ENCODE results near the gene POU3F1. TPM values are rescaled to one million over a fixed set of nuclear protein-coding genes. Genes with fewer than 3 reads are reported as not detected.

The POU3F1 gene
- total RNA-seq, 2 experiments from 2014 or later = not detected

DNA sequence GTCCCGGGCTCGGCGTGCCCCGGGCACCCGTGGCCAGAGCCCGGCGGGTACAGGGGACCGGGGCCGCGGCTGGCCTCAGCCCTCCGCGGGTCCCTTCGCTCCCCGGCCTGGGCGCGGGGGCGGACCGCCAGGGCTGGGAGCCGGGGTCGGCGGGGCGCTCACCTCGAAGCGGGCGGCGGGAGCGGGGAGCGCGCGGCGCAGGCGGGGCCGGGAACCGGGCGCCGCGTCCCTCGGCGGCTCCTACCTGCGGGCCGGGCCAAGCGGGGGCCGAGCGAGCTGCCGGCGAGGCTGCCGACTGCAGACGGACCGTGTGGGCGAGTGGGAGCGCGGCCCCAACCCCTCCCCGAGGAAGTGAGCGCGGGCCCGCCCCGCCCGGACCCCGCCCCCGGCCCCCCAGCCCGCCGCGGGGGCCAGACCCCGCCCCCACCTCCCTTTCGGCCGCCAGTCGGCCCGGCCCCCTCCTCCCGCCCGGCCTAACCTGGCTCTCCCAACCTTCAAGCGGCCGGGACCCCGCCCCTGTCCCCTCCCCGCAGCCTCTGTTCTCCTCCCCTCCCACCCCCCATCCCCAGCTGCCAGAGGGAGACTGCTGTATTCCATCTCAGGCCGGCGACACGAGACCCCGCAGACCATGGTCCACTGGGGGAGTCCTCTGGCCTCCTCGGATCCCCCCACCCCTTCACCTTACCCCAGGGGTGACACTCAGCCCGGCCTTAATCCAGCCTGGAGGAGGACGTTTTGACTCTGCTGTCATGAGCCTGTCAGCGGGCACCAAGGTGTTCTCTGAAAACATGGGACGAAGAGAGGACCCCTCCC lies 41.2 kb downstream of the POU3F1 start, which contains the start of gene FHL3:
Gene FHL3 (minus strand): TSS at position 320 of the 813 bp plus-strand sequence. CDS start 6,102 bp downstream, outside the sequence.
- peaks cover 38% of the 10 kb centered on the region for H3K4me1 Mint-ChIP-seq (ENCODE audit: low read depth)
- intact Hi-C loops (cut with micrococcal nuclease) = loop anchor here (10.0 kb wide), 1 partner anchor 411 kb away; the partner anchor contains the start of gene GNL2

DNA sequence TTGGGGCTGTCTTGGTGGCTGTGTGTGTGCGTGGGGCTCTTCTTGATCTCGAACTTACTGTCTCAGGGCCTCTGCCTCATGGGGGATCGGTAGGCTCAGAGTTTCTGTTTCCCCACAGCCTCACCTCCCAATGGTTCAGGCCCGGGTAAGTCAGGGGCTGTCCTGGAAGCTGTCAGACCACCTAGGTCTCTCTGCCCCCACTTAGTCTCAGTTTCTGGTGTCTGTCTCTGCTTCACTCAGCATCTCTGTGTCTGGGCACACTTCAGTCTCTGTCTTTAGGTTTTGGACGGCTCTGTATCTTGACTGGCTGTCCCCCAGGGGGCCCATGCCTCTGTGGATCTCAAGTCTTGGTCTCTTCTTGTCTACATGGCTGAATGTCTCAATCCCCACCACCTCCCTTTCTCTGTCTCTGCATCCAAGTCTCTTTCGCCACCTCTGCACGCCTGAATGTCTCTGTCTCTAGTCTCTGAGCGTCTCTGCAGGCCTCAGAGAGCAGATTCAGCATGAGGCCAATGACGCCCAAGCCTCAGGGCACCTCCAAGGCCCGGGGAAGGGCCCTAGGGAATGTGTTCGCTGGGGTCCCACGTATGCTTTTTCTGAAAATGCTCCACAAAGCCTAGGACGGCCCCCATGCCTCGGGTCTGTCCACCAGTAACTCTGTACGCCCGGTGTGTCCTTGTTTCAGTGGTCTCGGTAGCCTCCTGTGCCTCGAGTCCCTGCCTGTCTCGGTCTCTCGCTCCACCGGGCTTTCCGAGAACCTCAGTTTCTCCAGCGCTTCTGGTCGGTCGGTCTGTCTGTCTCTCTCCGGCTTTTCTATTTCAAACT lies 42.1 kb downstream of the POU3F1 start:
- intact Hi-C loops (cut with micrococcal nuclease) = loop anchor here (10.0 kb wide), 1 partner anchor 410 kb away; the partner anchor contains the start of gene GNL2
- Mint-ChIP-seq H3K36me3 (ENCODE audit: low read depth) (peaks cover 5% of the 10 kb centered on the region), H3K4me3 (peak overlapping the region; percentile 86), H3K4me1 (ENCODE audit: low read depth) (peaks cover 38% of the 10 kb centered on the region), H3K27me3 (ENCODE audit: low read depth) (no peaks in the 10 kb centered on the region), H3K9me3 (no peaks in the 10 kb centered on the region), H3K27ac (peak overlapping the region; percentile 76)
- DNase-seq = no peak
- CTCF ChIA-PET = interaction anchor here (0.9 to 1.2 kb wide), 3 partner anchors 9 to 116 kb away, joined by 3 to 5 read pairs (median 4); no protein-coding TSS in a partner anchor

More for the DNA sequence above, 41.2 kb downstream of the POU3F1 start, which contains the start of gene FHL3:
- Mint-ChIP-seq H3K27me3 (ENCODE audit: low read depth) (no peaks in the 10 kb centered on the region), H3K27ac (peak within 1 kb of the TSS; percentile 76), H3K36me3 (ENCODE audit: low read depth) (peaks cover 5% of the 10 kb centered on the region), H3K4me3 (peak within 1 kb of the TSS; percentile 86), H3K9me3 (no peaks in the 10 kb centered on the region)
- CTCF ChIA-PET = no interaction called here
- DNase-seq = peak; percentile 37

DNA sequence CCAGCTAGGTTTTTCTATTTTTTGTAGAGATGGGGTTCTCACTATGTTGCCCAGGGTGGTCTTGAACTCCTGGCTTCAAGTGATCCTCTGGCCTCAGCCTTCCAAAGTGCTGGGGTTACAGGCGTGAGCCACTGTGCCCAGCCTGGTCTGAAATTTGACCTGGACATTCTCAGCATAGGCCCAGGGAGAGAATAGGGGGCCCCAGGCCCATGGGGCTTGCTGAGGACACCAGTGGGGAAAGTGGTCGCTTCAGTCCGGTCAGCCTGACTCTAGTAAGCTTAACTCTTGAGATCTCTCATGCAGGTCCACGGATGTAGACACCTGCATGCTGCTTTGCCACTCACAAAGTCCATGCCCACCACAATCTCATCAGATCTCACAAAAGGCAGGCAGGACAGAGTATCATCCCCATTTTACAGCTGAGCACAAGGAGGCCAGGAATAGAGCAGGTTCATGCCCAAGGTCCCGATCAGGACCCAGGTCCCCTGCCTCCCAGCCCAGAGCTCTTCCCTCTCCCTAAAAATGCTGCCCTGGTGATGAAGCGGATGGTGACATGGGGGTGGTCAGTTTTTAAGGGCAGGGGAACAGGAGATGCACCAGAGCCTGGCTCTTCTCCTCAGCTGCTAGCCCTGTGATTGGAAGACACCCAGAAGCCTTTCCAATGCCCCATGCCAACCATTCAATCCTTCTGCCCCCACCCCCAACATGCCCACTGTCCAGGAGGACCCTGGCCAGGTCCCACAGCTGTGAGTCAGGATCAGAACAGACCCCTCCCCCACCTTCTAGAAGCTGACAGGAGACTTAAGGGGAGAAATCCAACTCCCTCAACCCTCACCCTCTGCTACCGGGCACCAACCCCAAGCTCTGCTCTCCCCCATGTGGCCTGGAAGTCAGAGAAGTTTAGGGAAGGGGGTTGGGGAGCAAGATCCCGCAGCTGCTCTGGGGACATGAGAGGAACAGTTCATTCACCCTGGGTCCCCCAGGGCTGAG lies 43.0 kb downstream of the POU3F1 start:
- Mint-ChIP-seq H3K9me3 (no peaks in the 10 kb centered on the region), H3K27me3 (ENCODE audit: low read depth) (no peaks in the 10 kb centered on the region), H3K36me3 (ENCODE audit: low read depth) (peaks cover 5% of the 10 kb centered on the region), H3K4me3 (peak overlapping the region; percentile 86), H3K4me1 (ENCODE audit: low read depth) (peaks cover 36% of the 10 kb centered on the region), H3K27ac (no peak overlapping the region)
- CTCF ChIA-PET = interaction anchor here (0.6 to 1.6 kb wide), 8 partner anchors 10 to 1369 kb away, joined by 3 to 12 read pairs (median 4); no protein-coding TSS in a partner anchor
- intact Hi-C loops (cut with micrococcal nuclease) = loop anchor here (10.0 kb wide), 1 partner anchor 409 kb away; the partner anchor contains the start of gene GNL2
- no peak for DNase-seq

GRCh38 chr1:38000529-38001455 lies 45.8 kb downstream of the POU3F1 start:
- no peak for DNase-seq
- Mint-ChIP-seq H3K27ac (no peak overlapping the region), H3K36me3 (ENCODE audit: low read depth) (peaks cover 11% of the 10 kb centered on the region), H3K9me3 (no peaks in the 10 kb centered on the region), H3K4me1 (ENCODE audit: low read depth) (peaks cover 41% of the 10 kb centered on the region), H3K4me3 (no peak overlapping the region), H3K27me3 (ENCODE audit: low read depth) (no peaks in the 10 kb centered on the region)
- intact Hi-C loops (cut with micrococcal nuclease) = loop anchor here (10.0 kb wide), 1 partner anchor 406 kb away; the partner anchor contains the start of gene GNL2
- CTCF ChIA-PET = interaction anchor here (1.0 to 2.9 kb wide), 3 partner anchors 10 to 29 kb away, joined by 4 to 15 read pairs (median 5); partner anchors contain the start of gene SF3A3

DNA sequence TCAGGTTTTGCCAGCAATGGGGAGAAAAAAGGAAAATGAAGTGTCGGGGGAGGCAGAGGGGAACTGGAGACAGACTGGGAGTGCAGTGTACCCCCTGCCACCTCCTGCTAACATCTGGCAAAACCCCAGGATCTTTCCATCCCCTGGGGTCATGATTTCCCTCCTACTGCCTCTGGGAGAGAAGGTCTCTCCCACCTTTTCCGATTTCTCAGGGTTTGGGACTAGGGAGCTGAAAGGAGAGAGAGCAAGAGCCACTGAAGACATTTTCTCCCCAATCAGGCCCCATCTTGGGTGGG lies 46.4 kb downstream of the POU3F1 start:
- CTCF ChIA-PET = interaction anchor here (1.0 to 2.9 kb wide), 2 partner anchors 9 to 18 kb away, joined by 4 to 15 read pairs; partner anchors contain the start of gene SF3A3
- Mint-ChIP-seq H3K27me3 (ENCODE audit: low read depth) (no peaks in the 10 kb centered on the region), H3K27ac (no peak overlapping the region), H3K9me3 (no peaks in the 10 kb centered on the region), H3K4me3 (no peak overlapping the region), H3K36me3 (ENCODE audit: low read depth) (peaks cover 11% of the 10 kb centered on the region), H3K4me1 (ENCODE audit: low read depth) (peaks cover 43% of the 10 kb centered on the region)
- intact Hi-C loops (cut with micrococcal nuclease) = loop anchor here (10.0 kb wide), 1 partner anchor 405 kb away; the partner anchor contains the start of gene GNL2
- DNase-seq = no peak

DNA sequence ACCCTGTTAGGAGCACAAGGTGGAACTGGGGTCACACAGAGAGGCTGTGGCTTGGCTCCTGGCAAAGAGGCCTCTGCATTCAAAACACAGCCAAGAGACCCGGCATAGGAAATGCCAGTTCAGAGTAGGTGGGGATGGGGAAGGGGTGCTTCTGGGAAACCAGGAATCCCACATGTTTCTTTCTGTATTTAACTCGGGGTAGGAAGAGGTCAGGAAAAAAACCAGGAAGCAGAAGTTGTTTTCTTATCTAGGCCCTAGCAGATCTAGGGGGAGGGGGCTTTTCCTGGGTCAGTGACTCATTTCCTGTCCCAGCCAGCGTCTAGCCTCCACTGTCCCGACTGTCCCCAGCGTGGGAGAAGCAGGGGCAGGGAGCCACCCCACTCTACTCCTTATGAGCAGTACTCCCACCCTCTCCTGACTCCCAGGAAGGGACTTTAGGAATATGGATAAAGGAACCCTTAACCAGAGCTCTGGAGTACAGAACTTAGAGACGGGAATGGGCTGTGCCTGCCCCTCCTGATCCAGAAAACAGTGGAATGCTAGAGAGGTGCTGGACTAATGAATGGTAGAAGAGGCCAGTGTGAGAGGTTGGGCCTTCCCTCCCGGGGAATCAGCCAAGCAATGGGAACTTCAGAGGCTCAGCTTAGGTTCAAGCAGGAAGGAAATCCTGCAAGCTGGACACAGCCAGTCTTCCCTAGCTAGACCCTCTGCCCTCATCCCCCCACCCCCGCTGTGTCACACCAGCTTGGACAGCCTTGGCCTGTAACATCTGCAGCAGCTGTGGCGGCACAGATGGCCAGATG lies 47.0 kb downstream of the POU3F1 start:
- peaks cover 48% of the 10 kb centered on the region for H3K4me1 Mint-ChIP-seq (ENCODE audit: low read depth)
- peaks cover 11% of the 10 kb centered on the region for H3K36me3 Mint-ChIP-seq (ENCODE audit: low read depth)
- peak; percentile 59 for DNase-seq
- H3K27ac Mint-ChIP-seq = peak overlapping the region; percentile 73
- no peaks in the 10 kb centered on the region for H3K27me3 Mint-ChIP-seq (ENCODE audit: low read depth)
- no peak overlapping the region for H3K4me3 Mint-ChIP-seq
- H3K9me3 Mint-ChIP-seq = no peaks in the 10 kb centered on the region
- CTCF ChIA-PET = interaction anchor here (2.9 kb wide), 1 partner anchor 9 kb away, joined by 15 read pairs; the partner anchor contains the start of gene SF3A3
- intact Hi-C loops (cut with micrococcal nuclease) = loop anchor here (10.0 kb wide), 2 partner anchors 405 to 525 kb away; partner anchors contain the start of genes GNL2 and ZC3H12A

DNA sequence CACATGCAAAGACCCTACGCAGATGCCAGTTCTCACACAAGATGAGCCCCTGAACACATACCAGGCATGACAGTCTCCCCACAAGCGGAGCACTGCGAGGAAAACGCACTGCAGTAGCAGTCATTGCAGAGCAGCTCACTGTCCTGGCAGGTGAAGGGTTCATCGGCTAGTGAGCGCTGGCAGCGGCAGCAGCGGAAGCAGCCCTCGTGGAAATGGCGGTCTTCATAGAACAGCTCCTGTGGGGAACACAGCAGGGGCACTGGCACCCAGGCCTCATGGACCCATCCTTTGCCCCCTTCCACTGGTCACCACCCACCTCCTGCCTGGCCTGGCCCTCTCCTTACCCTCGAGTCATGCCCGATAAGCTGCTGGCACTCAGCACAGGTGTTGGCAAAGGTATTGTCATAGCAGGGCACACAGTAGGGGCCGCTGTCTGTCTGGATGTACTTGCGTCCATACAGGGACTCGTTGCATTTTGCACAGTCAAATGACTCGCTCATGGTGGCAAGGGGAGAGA lies 47.6 kb downstream of the POU3F1 start:
- no peak overlapping the region for H3K4me3 Mint-ChIP-seq
- peak; percentile 49 for DNase-seq
- intact Hi-C loops (cut with micrococcal nuclease) = loop anchor here (10.0 kb wide), 1 partner anchor 524 kb away; the partner anchor contains the start of gene ZC3H12A
- peaks cover 6% of the 10 kb centered on the region for H3K36me3 Mint-ChIP-seq (ENCODE audit: low read depth)
- CTCF ChIA-PET = interaction anchor here (1.1 to 2.9 kb wide), 2 partner anchors 8 to 9 kb away, joined by 4 to 15 read pairs; partner anchors contain the start of gene SF3A3
- H3K27me3 Mint-ChIP-seq (ENCODE audit: low read depth) = no peaks in the 10 kb centered on the region
- peak overlapping the region; percentile 73 for H3K27ac Mint-ChIP-seq
- peaks cover 44% of the 10 kb centered on the region for H3K4me1 Mint-ChIP-seq (ENCODE audit: low read depth)
- H3K9me3 Mint-ChIP-seq = no peaks in the 10 kb centered on the region

GRCh38 chr1:37998089-37998808 lies 48.3 kb downstream of the POU3F1 start:
- intact Hi-C loops (cut with micrococcal nuclease) = loop anchor here (10.0 kb wide), 1 partner anchor 523 kb away; the partner anchor contains the start of gene ZC3H12A
- Mint-ChIP-seq H3K27me3 (ENCODE audit: low read depth) (no peaks in the 10 kb centered on the region), H3K4me3 (no peak overlapping the region), H3K4me1 (ENCODE audit: low read depth) (peaks cover 38% of the 10 kb centered on the region), H3K36me3 (ENCODE audit: low read depth) (peaks cover 6% of the 10 kb centered on the region), H3K27ac (no peak overlapping the region), H3K9me3 (no peaks in the 10 kb centered on the region)
- DNase-seq = no peak
- CTCF ChIA-PET = interaction anchor here (0.7 to 1.1 kb wide), 2 partner anchors 8 to 19 kb away, joined by 3 to 4 read pairs; partner anchors contain the start of gene SF3A3
